NCI-H345 treated with DMSO at 0.1 percent for 48 hours (cell line): ENCODE measurements around the gene GGN.
"Not testable (repeated sequence)": the region's sequence is repeated elsewhere in the genome, so short reads cannot be mapped to it uniquely, and the experiment has no call there.

Source experiments
- DNase-seq: peaks from one replicate; lab custom pipeline; 2025; ENCODE audit not compliant: unreplicated experiment; lab: John Stamatoyannopoulos, UW

GGN gene, protein sequence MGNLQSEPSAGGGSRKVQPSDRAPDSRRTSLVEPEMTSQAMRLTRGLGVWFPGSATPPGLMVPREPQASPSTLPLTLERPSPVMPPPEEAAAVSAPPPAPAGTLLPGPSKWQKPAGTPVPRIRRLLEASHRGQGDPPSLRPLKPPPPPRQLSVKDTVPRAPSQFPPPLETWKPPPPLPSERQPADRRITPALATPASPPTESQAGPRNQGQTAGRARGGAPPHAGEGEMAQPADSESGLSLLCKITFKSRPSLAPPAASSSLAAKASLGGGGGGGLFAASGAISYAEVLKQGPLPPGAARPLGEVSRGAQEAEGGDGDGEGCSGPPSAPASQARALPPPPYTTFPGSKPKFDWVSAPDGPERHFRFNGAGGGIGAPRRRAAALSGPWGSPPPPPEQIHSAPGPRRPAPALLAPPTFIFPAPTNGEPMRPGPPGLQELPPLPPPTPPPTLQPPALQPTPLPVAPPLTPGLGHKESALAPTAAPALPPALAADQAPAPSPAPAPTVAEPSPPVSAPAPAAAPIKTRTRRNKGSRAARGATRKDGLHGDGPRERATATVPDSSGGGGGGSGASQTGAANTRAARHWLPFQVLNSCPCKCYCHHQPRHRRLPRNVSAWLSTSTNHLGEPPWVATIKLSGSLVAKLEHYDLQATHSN

DNA sequence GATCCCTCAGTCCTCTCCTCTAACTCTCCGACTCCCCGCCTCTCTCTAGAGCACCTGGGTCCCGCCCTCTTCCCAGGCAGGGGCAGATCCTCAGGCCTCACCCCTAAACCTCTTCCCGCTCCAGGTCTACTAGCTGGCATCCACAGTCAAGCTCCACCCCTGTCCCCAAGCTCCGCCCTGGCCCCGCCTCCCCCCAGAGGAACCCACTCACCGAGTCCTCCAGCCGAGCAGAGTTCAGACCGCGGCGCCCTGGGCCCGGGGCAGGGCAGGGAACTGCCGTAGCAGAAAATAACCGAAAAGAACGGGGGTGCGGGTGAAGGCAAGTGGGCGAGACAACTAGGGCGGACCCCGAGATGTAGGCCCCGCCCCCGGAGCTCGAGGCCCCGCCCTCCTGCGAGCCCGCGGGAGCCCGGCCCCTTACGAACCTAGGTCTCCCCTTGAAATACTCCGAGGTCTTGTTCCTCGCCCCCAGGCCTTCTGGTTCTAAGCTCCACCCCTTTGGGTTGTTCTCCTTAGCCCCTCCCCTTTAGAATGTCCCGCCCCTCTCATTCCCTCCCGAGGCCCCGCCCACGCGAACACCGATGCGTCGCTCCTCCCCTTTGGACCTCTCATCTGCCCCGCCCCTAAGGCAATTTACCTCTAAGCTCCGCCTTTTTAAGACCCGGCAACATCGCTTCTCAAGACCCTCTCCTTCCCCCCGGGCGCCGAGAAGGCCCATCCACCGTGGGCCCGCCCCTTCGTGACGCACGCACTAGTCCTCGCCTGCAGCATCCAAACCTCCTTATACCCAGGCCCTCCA lies at the start of gene GGN:
Gene GGN (minus strand): TSS at position 485 of the 799 bp plus-strand sequence. CDS start 773 bp downstream, outside the sequence.
- DNase-seq: peak; percentile 99

DNA sequence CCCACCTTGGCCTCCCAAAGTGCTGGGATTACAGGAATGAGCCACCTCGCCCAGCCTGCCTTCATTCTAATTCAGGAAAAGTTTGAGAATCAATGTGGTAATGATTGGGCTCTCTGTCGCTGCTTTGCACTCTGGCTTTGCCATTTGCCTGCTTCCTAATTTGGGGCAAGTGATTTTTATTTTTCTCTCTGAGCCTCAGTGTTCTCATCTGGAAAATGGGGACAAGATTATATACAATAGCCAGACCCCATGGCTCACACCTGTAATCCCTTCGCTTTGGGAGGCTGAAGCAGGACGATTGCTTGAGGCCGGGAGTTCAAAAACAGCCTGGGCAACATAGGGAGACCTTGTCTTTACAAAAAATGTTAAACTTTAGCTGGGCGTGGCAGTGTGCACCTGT lies 49.5 kb upstream of the GGN start:
- no peak for DNase-seq

DNA sequence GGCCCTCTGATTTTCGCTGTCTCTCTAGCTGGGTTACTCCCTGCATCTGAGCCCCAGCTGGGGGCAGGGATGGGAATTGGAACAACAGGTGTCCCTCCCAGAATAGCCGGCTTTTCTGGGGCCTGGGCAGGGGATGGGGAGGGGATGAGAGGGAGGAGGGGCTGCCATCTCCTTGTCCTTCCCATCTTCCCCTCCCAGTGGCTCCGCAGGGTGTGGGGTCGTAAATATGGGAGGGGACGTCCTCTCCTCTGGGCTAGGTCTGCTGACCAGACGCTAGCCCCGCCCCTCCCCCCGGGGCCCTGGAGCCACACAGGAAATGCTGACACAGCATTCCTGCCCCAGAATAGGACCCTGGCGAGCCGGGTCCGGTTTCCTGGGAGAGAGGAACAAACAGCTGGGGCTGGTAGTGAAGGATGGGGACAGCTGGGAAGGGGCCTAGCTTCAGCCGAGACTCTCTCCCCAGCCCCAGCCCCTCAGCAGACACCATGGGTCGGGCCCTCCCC lies 46.8 kb upstream of the GGN start:
- no peak for DNase-seq

DNA sequence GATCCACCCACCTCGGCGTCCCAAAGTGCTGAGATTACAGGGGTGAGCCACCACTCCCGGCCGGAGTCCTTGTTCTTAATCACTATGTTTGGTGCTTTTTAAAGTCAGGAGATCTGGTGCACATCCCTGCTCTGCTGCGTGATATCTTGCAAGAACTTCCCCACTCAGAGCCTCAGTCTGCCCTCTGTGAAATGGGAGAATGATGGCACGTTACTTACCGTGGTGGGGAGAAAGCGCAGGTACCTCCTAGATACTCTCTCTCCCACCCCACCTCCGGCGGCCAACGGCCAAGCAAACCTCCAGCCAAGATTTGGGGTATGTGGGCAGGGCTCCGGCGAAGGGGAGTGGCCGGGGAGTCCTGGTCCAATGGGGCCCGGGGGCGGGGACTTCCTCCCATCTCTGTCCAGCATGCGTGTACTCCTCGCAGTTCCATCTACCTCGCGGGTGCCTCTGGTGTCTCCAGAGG lies 45.5 kb upstream of the GGN start, which contains the start of gene RYR1:
Gene RYR1 (plus strand): TSS at position 424 of the 466 bp plus-strand sequence. CDS start 139 bp downstream, outside the sequence.
- DNase-seq: no peak

DNA sequence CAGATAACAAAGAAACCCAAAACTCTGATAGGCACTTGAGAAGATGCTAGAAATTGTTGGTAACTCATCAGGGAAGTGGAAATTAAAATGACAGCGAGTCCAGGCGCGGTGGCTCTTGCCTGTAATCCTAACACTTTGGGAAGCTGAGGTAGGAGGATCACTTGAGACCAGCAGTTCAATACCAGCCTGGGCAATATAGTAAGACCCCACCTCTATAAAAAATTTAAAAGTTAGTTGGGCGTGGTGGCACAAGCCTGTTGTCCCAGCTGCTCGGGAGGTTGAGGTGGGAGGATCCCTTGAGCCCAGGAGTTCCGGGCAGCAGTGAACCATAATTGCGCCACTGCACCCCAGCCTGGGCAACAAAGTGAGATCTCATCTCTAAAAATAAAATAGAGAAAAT lies 43.1 kb upstream of the GGN start:
- no peak for DNase-seq

DNA sequence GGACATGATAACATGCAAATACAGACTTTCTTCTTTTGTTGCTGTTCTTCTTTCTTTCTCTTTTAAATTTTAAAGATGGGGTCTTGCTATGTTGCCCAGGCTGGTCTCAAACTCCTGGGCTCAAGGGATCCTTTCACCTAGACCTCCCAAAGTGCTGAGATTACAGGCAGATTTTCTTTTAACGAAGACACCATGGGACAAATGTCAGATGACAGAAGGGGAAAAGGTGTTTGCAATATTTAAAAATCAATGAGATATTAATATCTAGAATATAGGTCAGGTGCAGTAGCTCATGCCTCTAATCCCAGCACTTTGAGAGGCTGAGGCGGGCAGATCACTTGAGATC lies 42.0 kb upstream of the GGN start:
- no peak for DNase-seq

DNA sequence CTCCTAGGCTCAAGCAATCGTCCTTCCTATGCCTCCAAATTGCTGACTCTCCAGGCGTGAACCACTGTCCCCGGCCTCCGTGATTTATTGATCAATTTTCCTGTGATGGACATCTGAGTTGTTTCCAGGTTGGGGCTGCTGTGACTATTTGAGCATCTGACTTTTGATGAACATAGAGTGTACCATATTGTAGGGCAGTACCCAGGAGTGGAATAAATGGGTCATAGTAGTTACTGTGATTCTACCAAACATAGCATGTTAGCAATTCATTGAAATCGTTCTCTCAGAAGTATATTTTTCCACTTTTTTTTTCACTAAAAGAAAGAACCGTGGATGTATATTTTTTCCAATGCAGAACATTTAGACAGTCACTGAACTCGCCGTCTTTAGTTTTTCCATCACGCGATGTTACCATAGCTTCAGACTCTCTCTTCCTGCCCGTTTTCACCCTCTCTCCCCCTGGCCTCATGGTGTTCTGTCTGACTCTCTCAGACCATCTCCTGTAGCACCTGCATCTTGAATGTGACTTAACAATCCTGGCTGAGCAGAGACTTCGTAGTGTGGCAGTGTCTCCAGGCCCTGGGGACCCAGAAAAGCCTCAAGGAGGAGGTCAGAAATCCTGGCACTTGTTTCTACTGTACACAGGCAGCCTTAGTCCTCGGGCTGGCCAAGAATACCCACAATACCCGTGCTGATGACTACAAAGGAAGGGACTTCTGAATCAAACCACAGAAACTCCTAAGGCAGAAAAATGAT lies 41.4 kb upstream of the GGN start:
- no peak for DNase-seq

DNA sequence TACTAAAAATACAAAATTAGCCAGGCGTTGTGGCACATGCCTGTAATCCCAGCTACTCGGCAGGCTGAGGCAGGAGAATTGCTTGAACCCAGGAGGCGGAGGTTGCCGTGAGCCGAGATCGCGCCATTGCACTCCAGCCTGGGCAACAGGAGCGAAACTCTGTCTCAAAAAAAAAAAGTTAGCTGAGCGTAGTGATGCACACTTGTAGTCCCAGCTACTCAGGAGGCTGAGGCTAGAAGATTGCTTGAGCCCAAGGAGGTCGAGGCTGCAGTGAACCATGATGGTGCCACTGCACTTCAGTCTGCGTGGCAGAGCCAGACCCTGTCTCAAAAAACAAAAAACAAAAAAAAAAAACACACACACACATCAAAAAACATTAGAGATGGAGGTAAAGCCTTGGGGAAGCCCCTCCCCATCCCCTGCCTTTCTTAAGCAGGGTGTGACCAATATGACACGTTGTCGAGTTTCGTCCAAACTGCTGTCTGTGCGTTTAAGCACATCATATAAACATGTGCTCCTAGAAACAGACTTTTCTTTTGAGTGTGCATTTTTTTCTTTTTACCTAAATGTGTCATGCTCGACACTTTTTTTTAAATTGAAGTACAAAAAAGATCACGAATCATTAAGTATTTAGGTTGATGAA lies 39.3 kb upstream of the GGN start:
- not testable (repeated sequence) for DNase-seq

DNA sequence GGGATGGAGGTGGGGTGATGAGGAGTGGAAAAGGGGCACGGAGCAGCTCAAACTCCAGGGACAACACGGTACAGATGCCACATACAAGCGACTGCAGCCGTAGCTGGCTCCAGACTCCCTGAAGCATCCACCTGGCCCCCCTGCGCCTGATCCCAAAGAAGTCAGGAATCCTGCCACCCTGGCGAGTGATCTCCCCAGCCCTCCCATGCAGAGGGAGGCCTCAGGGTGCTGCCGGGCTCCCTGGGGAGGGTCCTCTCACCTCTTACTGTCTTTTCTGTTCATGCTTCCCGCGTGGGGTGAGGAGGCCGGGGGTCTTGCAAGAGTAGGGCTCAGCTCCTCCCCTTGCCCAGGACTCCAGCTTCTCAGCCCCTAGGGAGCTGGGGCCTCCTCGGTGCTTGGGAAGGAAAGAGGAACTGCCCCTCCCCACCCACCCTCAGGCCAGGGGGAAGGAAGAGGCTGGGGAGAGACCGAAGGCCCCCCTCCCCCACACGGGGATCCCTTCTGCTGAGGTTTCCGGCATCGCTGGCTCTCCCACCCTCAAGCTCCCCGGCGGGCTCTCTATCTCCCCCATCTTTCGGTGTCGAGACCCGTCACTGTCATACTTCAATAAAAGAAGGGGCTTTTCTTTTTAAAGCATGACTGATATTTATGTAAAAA lies 38.1 kb upstream of the GGN start, which contains the start of gene RASGRP4:
Gene RASGRP4 (minus strand): TSS at position 410 of the 657 bp plus-strand sequence. CDS start 128 bp downstream, at position 282.
- no peak for DNase-seq

DNA sequence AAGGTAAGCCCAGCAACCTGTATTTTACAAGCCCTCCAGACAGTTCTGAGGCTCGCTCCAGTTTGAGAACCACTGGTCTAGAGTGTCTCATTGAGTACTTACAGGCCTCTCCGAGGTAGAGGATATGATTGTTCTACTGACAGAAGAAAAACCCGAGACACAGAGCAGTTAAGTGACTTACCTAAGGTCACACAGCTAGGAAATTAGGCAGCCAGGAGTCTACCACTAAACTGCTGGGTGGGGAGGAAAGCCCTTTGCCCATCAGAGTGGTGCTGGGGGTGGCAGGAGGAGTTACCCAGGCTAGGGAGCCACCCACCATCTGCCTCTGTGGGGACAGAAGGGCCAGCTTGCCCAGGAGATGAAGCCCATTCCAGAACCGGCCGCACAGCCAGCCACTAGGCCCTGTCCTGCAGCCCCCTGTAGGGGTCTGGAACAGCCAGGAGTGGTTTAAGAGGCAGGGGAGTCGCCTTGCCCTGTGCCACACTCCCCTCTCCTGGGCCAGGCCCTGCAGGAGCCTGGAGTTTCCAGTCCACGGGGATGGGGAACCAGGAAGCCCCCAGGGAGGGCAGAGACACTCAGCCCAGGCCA lies 37.5 kb upstream of the GGN start:
- no peak for DNase-seq

DNA sequence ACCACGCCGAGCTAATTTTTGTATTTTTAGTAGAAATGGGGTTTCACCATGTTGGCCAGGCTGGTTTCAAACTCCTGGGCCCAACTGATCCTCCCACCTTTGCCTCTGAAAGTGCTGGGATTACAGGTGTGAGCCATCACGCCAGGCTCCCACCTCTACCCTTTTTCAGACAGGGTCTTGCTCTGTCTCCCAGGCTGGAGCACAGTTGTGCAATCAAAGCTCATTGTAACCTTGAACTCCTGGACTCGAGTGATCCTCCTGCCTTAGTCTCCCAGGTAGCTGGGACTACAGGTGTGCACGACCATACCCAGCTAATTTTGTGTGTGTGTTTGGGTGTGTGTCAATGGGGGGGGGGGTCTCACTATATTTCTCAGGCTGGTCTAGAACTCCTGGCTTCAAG lies 36.4 kb upstream of the GGN start:
- DNase-seq: no peak

DNA sequence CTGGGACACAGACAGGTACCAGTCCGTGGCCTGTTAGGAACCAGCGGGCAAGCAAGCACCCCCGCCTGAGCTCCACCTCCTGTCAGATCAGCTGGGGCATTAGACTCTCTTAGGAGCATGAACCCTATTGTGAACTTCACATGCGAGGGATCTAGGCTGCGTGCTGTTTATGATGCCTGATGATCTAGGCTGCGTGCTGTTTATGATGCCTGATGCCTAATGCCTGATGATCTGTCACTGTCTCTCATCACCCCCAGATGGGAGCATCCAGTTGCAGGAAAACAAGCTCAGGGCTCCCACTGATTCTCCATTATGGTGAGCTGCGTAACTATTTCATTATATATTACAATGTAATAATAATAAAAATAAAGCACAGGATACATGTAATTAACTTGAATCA lies 34.6 kb upstream of the GGN start:
- no peak for DNase-seq

DNA sequence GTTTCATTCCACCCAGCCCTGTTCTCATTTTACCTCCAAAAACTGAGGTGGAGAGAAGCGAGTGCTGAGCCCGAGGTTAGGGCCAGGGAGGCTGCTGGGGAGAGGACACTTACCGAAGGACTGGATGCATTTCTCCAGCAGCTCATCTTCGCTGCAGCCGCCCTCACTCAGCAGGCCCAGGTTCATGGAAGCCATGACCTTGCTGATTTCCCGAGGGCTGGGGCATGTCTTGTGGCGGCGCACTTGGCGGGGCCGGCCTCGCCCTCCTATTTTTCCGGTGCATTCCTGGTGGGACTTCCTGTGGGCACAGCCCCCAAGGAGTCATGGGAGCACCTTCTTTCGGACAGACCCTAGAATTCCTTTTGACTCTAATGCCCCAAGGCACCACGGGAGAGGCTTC lies 34.0 kb upstream of the GGN start:
- DNase-seq: no peak

DNA sequence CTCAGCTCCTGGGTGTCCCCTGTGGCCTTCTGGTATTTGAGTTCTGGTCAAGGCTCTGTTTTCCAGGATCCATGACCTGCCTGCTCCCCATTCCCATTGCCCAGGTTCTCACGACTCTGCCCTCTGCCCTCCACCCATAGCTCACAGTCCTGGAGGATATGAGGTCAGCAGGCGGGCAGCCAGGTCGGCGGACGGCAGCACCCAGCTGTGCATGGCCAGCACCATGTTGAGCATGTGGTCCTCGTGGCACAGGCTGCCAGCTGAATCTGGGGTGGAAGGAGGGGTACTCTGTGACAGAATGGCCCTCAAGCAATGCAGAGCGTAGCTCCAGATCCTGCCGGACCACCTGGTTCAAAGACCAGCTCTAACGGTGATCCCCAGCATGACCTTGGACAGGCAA lies 33.1 kb upstream of the GGN start:
- DNase-seq: no peak

DNA sequence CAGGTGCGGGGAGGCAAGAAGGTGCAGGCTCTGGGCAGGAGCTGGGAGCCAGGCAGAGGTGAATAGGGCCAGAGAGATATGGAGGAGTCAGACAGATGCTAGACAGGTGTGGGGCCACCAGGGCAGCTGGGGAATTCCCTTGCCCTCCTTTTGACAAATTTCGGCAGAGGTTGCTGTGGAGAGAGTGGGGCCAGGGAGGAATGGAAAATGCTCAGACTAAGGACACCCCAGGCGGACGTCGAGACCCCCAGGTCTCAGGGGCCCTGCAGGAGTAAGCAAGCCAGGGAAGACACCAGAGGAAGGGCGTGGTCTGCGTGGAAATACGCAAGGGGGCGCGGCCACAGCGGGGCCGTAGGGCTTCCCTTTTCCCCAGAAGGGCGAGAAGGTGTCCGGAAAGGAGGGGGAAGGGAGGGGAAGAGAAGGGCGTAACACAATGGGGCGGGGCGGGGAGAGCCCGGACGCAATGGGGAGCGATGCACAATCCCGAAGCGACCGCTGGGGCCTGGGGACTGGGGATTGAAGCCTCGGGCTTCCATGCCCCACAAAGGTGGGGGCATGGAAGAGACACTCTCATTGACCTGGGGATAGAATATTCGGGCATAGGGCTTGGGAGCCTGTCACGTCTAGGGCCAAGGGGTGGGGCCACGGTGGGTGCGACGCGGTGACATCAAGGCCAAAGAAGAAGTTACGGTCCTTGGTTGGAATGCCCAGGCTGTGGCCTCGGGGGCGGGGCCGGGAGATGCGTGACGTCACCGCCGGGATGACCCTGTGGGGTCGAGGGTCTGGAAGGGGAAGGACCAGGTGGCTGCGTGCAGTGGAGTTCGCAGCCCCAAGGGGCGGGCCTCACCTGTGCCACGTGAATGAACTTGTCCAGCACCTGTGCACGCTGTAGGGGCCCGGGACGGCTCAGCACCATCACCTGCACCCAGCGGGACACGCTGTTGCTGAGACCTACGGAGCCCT lies 30.0 kb upstream of the GGN start:
- peak; percentile 54 for DNase-seq

DNA sequence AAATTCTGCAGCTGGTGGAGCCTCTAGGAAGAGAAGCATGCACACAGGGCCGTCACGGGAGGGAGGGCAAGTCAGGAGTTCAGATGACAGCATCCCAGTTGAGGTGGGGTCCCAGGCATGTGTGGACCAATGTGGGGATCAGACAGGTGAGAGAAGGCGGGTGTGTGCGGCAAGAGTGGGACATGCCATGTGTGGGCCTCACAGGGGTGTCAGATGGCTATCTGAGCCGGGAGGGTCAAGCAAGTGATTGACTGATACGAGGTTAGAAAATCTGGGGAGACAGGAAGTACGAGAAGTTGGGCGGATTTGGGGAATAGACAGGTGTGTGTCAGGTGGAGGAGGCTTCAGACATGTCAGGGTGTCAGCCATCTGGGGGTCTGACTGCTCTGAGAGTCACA lies 29.3 kb upstream of the GGN start:
- no peak for DNase-seq

DNA sequence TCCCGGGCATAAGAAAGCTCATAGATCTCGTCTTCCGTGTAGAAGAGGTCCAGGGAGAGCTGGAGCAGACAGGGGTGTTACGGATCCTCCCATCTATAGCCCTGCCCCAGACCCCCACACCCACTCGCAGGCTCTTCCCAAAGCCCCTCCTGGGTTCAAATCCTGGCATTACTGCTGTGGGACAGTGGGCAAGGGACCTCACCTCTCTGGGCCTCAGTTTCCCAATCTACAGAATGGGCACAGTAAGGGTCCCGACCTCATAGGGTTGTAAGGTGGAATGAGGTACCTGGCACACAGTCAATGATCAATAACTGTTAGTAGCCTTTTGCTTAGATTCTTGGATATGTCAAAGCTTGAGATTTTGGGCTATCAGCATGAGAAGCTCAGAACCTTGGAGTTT lies 25.6 kb upstream of the GGN start:
- DNase-seq: no peak

DNA sequence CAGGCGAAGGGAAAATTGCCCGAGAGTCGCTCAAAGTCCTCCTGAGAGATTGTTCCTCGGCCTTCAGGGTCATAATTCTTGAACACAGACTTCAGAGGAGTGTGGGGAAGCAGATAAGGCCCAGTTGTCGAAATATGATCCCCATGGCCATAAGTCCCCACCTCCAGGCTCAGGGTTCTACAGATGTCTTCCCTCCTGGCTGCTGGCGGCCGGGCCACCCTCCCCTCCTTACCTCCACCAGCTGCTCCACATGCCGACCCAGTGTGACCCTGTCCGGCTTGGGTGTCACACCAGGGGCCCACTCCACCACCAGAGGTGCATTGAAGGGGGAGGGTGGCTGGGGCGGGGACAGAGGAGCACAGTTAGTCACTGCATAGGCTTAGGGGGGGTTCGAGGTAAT lies 25.1 kb upstream of the GGN start:
- DNase-seq: no peak
